Measurements from ENCODE around the gene GIT1.

- TF ChIP-seq, protein P1, sequence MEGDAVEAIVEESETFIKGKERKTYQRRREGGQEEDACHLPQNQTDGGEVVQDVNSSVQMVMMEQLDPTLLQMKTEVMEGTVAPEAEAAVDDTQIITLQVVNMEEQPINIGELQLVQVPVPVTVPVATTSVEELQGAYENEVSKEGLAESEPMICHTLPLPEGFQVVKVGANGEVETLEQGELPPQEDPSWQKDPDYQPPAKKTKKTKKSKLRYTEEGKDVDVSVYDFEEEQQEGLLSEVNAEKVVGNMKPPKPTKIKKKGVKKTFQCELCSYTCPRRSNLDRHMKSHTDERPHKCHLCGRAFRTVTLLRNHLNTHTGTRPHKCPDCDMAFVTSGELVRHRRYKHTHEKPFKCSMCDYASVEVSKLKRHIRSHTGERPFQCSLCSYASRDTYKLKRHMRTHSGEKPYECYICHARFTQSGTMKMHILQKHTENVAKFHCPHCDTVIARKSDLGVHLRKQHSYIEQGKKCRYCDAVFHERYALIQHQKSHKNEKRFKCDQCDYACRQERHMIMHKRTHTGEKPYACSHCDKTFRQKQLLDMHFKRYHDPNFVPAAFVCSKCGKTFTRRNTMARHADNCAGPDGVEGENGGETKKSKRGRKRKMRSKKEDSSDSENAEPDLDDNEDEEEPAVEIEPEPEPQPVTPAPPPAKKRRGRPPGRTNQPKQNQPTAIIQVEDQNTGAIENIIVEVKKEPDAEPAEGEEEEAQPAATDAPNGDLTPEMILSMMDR (IDR thresholded peaks at IDR 0.05) = no peak
- peak; percentile 79 to 86 for TF ChIP-seq POLR2AphosphoS5 (IDR thresholded peaks at IDR 0.05)
- TF ChIP-seq EP300 (IDR thresholded peaks at IDR 0.05) = no peak
- TF ChIP-seq POLR2A (IDR thresholded peaks at IDR 0.05; ENCODE audit: low read depth) = no peak
Observed at GRCh38 chr17:29615492-29616299, 26.2 kb upstream of the GIT1 start.

All from esophagus muscularis mucosa (tissue), 4 donors.